HG02970 (cell line): ENCODE results near the gene PDE11A.

Experiments used
- ATAC-seq: cut with Tn5 transposase; IDR thresholded peaks from one replicate; pipeline ENCODE4 v1.9.1; 2021; ENCODE audit warnings: mild to moderate bottlenecking, moderate library complexity, moderate number of reproducible peaks; ENCODE audit not compliant: unreplicated experiment, low FRiP score

Gene PDE11A

DNA sequence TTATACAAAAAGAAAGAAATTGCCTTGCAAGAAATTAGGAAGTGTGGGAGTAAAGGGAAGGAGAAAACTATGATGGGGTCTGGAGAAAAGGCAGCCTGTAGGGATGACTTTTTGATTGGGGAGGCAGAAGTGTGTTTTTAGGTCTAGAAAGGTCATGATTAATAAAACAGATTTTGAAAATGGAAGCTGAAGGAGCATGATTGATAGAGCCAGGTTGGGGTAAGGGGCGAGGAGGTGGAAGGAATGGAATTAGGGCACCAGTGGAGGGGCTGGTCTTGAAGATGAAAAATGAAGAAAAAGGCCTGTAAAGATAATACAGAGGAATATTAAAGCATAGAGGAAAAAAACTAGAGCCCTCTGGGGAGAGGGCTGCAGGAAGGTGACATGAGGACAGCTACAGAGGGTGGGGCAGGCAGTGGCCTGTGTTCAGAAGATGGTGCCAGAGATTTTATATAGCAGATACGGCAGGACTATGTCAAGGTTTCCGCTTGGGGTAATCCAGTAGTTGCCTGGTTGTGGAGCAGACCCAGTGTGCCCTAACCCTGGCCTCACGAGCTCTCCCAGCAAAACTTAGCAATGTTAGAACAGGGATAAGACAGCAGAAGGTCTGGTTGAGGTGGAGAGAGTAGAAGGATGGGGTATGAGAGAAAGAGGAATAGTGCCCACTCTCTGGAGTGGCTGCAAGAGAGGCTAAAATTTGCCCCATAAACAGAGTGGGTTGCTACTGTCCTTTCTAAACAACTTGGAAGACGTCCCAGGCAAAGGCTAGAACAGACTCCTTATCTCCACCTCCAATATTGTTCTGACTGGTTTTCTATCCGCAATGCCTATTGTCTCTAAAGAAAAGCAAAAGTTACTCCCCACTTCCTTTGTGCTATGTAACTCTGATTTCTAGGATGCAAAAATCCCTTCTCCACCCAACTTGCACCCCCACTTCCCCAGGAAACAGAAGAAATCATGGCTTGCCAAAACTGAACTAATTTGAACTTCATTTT is 392.7 kb downstream of the PDE11A start:
- ATAC-seq = no peak

DNA sequence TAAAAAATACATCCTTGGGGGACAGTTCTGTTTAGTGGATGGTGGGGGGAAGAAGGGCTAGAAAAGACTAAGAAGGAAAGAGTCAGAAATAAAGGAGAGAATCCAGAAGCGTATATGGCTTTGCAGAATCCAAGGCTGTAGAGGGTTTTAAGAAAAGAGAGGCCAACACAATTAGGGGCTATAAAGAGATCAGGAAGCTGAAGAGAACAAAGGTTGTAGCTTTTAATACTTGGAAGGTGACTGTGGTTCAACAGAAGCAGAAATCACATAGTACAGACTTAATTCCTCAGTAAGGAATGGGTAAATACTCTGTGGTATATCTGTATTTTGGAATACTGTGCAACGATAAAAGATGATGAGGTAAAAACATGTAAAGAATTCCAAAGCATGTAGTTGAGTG is 393.6 kb downstream of the PDE11A start:
- no peak for ATAC-seq

DNA sequence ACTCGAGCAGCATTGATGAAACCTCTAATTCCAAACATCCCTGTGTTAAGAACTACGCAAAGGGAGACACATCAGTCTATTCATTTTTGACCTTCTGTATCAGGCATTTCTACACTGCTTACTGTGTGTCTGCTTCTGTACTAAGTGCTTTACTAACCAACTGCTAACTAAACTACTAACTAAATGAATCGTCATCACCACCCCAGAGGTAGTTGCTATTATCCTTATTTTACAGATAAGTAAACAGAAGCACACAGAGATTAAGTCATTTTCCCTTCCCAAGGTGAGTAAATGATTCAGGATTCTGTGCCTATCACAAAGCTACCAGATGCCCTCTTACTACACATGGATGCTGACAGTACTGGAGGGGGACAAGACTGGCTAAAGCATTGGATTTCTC is 395.9 kb downstream of the PDE11A start:
- ATAC-seq = no peak

DNA sequence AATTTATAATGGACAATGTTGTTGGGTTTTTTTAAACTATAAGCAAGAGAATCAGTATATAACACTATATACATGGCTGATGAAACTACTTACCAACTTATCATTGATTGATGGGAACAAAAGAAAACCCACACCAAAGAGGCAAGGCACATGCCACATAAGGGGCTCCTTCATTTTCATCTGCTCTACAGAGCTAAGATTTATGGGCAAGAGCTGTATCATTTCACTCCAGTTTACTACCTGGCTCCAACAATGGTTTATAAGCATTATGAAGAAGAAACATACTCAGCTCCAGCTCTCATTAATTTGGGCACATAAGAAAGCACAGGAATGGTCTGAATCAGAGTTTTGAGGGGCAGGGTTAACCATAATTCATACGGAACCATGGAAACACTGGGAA is 396.8 kb downstream of the PDE11A start:
- ATAC-seq = no peak

DNA sequence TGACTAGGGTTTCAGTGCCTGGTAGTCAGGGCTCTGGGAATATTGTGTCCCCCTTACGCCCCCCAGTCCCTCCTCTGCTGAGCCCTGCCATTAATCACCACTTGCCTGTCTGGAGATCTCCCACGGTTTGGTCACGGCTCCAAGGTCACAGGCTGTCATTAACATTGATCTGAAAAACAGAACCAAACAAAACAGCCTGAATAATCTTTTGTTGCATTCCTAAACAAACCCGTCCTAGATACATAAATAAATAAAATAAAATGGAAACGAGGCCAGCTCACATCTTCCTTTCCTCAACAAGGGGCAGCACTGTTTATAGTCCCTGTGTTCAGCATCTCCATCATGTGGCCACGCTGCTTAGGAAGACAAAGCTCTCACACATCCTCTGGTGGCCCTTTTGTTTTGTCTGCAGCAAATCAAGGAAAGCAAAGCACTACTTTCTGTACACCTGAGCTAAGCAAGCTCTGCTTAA is 397.2 kb downstream of the PDE11A start:
- no peak for ATAC-seq

DNA sequence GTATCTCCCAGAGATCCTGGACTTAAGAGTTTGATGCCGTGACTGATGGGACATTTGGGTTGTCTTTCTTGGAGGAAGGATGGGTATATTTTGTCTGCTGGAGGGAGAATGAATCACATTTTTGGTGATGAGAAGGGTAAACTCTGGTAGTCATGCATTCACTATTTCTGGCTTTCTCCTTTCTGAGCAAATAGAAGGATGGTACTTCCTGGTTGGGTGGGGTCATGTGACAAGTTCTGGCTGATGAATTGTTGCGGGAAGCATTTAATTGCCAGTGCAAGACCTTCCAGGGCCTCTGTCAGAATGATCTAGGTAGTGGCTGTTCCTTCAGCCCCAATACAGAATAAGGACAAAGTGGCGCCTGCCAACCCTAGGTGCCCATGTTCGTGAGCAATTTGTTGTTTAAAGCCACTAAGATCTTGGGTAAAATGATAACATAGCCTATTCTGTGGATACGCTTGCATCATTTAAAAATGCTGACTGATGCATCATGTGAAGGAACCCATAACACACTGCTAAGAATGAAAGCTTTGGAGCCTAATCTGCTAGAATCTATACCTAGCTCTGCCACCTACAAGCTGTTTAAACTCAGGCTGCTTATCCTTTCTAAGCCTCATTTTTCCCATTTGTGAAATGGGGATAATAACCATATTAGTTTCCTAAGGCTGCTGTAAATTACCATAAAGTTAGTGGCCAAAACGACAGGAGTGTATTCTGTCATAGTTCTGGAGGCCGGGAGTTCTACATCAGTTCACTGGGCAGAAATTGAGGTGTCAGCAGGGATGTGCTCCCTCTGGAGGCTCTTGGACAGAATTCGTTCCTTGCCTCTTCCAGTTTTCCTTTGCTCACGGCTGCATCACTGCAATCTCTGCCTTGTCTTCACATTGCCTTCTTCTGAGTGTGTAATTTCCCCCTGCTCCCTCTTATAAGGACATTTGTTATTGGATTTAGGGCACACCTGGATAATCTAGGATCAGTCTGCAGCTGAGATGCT is 398.7 kb downstream of the PDE11A start:
- no peak for ATAC-seq

DNA sequence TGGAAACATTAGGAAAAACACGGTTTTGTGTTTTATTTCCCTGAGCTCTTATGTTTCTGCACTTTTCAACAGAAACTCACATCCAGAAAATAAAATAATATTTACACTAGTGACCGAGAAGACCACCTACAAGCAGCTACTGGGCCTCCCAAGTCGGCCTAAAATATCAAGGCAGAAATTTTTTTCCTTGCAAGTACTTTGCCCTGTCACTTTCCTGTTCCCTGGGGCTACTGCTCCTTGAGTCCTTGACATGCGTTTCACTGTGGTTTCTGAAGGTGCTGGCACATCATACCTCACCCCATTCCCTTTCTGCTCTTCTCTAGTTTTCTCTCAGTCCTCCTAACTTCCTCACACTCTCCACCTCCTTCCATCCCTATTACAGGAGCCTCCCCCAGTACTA is 400.9 kb downstream of the PDE11A start:
- ATAC-seq = no peak

DNA sequence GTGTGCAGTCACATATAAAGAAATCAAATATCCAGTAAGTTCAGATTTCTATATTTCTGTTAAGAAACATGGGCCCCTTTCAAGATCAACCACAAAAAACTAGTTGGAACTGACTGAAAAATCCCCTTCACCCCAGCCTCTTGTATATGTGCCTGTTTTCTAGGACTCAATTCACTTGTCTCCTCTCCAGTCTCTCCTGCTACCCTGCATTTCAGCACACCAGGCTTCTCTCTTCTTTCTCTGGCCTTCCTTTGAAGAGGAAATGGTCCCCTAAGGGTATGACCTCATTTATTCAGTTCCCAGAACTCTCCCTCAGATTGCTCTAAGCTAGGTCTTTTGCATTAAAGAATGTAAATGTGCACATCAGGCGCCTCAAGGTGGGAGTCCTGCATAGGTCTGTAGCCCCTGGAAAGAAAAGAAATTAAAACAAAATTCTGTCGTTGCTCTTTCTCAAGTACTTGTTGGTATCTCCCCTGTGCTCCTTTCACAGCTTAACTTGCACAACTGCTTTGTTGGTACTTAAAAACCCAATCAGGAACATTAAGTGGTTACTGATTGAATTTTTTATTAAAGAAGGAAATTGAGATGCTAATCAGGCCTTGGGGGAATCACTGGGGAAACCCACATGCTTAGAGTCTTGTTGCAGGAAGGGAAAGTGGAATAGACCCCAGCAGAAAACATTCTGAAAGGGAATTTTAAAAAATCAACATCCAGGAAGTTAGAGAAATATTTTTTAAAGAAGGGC is 401.6 kb downstream of the PDE11A start:
- ATAC-seq = no peak

DNA sequence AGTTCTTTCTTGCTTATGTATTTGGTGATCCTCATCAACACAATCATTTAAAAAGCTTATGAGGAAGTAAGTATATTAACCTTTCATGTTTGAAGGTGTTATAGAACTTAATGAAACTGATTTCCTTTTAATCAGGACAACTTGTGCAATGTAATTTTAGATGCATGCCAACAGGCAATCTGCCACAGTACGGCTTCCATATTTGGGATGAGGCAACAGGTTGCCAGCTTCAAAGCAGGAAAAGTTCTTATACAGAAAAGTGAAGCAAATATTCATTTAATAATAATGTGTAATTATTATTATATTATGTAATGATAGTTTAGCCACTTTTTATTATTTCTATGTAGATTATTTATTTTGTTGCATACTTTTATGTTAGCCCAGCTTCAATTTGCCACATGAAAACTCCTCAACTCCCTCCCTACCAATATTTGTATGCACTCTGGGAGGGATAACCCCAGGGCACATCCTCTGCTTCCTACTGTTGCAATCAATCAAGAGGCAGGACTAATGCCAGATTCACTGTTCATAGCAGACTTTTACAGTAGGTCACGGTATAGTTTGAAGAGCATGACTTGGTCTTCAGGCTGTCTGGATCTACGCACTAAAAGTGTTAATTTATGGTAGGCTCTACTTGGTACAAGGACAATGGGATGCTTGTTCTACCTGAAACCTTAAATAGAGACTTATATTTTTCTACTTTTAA is 402.8 kb downstream of the PDE11A start:
- ATAC-seq = no peak

DNA sequence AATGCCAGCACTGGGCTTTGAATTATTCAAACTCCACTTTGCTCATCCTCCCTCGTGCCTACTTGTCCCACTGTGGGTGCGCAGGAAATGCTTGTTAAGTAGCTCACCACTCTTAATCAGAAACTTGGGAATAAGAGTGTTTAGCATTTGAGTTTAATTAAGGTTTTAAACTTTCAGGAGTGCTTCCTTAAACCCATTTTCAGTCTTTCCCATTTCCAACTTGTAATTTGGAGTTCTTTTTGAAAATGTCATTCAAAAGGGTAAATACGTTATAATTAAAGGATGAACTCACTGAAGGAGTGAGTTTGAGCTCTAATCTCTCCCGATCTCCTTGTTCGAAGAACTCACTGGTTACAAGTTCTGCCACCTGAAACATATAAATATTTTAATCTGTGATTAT is 403.4 kb downstream of the PDE11A start:
- no peak for ATAC-seq

DNA sequence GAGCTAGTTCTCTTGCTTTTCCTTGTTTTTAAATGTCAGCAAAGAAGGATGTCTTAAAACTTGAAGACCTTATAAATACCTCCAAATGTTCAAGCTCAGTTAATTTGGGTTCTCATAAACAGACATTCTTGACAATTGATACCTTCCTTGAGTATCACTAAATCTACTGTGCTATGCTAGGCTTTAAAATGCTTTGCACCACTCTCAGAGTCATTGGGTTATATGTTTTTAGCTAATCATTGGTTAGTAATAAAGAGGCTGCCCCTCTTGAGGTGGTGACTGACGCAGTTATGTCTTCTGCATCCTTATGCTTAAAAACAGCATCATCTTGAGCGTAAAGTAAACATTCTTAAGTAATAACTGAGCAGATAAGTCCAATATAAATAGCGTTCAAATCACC is 404.0 kb downstream of the PDE11A start:
- no peak for ATAC-seq

DNA sequence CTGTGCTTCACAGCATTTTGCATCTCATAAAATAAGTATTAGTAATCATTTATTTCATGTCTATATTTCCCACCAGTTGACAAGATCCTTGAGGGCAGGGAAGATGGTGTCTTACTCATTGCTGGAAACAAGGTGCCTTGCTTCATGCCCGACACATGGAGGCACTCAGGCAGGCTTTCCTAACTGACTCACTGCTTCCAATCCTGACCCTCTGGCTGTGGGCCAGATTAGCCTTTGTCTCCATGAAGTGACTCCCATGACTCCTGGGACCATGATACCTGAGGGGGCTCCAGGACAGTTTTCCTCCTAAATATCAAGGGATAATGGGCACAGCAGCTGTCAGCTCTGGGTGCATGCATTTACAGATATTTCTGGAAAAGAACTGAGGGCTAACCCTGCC is 405.0 kb downstream of the PDE11A start:
- ATAC-seq = no peak

DNA sequence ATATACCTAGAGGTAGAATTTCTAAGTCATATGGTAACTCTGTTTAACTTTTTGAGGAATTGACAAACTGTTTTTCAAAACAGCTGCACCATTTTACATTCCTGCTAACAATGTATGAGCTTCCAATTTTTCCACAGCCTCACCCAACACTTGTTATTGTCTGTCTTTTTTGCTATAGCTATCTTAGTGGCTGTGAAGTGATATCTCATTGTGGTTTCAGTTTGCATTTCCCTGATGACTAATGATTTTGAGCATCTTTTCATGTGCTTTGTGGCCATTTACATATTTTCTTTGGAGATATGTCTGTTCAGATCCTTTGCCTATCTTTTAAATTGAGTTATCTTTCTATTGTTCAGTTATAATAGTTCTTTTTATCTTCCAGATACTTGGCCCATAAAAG is 406.2 kb downstream of the PDE11A start:
- ATAC-seq = no peak

DNA sequence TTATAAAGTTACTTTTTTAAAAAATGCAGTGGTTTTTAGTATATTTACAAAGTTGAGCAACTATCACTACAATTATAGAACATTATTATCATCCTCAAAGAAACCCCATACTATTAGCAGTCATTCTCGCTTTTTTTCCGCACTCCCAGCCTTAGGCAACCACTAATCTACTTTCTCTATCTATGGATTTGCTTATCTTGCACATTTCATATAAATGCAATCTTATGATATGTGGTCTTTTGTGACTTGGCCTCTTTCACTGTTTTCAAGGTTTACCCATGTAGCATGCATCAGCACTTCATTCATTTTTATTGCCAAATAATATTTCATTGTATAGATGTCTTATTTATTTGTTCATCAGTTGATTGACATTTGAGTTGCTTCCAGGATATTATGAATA is 406.6 kb downstream of the PDE11A start:
- ATAC-seq = no peak

DNA sequence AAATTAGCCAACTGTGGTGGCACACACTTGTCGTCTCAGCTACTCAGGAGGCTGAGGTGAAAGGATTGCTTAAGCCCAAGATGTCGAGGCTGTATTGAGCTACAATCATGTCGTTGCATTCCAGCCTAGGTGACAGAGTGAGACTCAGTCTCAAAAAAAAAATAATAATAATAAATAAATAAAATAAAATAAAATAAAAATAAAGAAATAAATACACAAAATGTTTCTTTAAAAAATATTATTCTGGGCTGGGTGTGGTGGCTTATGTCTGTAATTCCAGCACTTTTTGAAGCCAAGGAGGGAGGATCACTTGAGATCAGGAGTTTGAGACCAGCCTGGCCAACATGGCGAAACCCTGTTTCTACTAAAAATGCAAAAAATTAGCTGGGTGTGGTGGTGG is 407.2 kb downstream of the PDE11A start:
- ATAC-seq = no peak

DNA sequence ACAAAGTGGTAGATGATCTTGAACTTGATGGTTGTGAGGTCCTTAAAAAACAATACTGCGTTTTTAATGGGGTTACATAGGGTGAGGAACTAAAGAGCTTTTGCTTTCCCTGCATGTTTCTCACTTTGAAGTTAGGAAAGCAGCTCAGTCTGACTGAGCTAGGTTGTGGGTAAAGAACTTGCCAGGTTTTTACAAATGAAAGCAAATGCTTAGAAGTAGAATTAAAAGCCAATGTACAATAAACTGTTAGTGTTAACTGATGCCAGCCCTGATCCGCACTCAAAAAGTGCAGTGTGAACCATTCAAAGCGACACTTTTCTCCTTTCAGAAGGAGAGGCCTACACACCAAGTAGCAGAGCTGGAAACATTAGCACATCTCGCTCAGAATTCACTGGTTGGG is 409.7 kb downstream of the PDE11A start:
- no peak for ATAC-seq

DNA sequence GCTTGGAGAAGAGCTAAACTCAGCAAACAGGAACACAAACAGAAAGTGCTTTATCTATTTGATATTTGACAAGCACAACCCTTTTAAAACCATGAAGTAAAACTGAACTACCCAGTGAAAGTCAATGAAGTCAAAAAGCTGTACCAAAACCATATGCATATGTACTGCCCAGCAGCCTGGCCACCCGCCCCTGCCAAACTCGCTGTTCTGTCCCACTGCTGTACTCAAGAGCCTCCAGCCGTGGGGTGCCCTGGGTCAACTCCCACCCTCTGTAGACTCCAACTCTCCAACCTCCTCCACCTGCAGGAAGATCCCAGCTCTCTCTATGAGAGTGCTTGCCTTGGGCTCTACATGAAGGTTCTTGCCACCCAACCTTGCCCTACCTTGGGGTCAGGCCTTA is 411.8 kb downstream of the PDE11A start:
- no peak for ATAC-seq

DNA sequence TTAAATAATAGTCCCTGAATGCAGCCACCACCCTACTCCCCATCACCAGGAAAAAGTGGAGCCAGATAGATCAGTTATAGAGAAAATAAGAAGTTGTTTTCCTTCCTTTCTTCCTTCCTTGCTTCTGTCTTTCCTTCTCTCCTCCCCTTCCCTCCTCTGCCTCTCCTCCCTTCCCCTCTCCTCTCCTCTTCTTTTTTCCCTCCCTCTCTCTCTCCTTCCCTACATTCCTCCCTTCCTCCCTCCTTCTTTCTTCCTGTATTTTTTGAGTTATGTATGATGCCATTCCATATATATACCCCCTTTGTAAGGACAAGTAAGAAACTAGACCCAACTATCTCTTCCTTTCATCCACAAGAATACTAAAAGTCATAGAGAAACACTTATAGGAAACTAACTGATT is 414.3 kb downstream of the PDE11A start:
- ATAC-seq = no peak

DNA sequence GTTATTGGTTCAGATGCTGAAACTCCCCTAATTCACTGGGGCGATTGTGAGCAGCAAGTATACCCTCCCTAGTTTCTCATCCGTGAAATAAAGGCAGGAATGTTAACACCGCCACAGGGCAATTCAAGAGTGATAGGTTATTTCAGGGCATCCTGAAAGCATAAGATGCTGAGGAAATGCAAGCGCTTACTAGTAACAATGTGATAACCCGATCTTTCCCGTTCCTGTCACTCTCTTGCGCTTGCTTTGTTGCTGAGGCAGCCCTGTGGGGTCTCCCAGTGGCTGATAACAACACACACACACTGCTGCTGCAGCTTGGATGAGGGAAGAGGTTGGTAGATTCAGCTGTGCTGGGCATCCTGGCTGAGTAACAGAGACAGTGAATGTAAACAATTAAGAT is 420.7 kb downstream of the PDE11A start:
- no peak for ATAC-seq
